ENCODE measurements around the gene TMED8.

GRCh38 chr14:77416836-77417235 is 39.9 kb upstream of the TMED8 start:
- TF ChIP-seq ZNF567 (CRISPR knock-in tag; IDR thresholded peaks at IDR 0.05; ENCODE audit: borderline replicate concordance), result no peak
- TF ChIP-seq REST (IDR thresholded peaks at IDR 0.05; ENCODE audit: borderline replicate concordance in 1 of 2, low read depth in 1 of 2, low read length in 2 of 2), result no peak
- TF ChIP-seq, protein P1, sequence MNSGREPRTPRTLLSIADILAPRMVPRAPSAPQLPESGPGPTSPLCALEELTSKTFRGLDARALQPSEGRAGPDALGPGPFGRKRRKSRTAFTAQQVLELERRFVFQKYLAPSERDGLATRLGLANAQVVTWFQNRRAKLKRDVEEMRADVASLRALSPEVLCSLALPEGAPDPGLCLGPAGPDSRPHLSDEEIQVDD (CRISPR knock-in tag; IDR thresholded peaks at IDR 0.05; ENCODE audit: borderline replicate concordance), result no peak
- no peak for TF ChIP-seq RFX3 (CRISPR knock-in tag; IDR thresholded peaks at IDR 0.05)
- no peak for TF ChIP-seq YY1 (IDR thresholded peaks at IDR 0.05; ENCODE audit: insufficient read depth, insufficient replicate concordance, low read depth, low read length)
- TF ChIP-seq, protein P2, sequence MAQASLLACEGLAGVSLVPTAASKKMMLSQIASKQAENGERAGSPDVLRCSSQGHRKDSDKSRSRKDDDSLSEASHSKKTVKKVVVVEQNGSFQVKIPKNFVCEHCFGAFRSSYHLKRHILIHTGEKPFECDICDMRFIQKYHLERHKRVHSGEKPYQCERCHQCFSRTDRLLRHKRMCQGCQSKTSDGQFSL (CRISPR knock-in tag; IDR thresholded peaks at IDR 0.05), result no peak
- TF ChIP-seq, protein P3, sequence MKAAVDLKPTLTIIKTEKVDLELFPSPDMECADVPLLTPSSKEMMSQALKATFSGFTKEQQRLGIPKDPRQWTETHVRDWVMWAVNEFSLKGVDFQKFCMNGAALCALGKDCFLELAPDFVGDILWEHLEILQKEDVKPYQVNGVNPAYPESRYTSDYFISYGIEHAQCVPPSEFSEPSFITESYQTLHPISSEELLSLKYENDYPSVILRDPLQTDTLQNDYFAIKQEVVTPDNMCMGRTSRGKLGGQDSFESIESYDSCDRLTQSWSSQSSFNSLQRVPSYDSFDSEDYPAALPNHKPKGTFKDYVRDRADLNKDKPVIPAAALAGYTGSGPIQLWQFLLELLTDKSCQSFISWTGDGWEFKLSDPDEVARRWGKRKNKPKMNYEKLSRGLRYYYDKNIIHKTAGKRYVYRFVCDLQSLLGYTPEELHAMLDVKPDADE (CRISPR knock-in tag; IDR thresholded peaks at IDR 0.05), result no peak
- TF ChIP-seq HDAC1 (CRISPR knock-in tag; IDR thresholded peaks at IDR 0.05), result no peak
